ENCODE results near the gene MPHOSPH9.

The MPHOSPH9 gene

DNA sequence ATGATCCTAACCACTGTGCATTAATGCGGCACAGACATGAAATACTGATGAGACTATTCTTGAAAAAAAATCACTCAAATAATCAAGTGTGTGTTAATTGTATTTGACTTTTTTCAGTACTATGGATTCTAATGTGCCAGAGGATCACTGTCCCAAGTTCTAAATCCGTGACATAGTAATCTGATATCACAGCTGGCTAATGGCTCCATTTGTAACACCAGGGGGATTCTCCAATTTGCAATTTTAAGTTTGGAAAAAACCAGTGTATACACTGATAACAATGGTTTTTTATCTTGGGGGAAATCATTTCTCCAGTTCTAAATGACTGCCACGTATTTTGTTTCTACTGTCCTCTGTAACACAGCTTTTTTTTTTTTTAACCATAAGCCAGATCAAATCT lies 33.0 kb downstream of the MPHOSPH9 start:
- in situ Hi-C loops (cut with HindIII; ENCODE audit: low sequenced_read_pairs): no loop called here
- DNase-seq (ENCODE audit: low read depth): no peak
- TF ChIP-seq, protein P1, sequence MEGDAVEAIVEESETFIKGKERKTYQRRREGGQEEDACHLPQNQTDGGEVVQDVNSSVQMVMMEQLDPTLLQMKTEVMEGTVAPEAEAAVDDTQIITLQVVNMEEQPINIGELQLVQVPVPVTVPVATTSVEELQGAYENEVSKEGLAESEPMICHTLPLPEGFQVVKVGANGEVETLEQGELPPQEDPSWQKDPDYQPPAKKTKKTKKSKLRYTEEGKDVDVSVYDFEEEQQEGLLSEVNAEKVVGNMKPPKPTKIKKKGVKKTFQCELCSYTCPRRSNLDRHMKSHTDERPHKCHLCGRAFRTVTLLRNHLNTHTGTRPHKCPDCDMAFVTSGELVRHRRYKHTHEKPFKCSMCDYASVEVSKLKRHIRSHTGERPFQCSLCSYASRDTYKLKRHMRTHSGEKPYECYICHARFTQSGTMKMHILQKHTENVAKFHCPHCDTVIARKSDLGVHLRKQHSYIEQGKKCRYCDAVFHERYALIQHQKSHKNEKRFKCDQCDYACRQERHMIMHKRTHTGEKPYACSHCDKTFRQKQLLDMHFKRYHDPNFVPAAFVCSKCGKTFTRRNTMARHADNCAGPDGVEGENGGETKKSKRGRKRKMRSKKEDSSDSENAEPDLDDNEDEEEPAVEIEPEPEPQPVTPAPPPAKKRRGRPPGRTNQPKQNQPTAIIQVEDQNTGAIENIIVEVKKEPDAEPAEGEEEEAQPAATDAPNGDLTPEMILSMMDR (IDR thresholded peaks at IDR 0.05; ENCODE audit: low read depth, low read length, missing control alignments): no peak
- no peak overlapping the region for H3K4me3 ChIP-seq (ENCODE audit: low read depth, low read length)

DNA sequence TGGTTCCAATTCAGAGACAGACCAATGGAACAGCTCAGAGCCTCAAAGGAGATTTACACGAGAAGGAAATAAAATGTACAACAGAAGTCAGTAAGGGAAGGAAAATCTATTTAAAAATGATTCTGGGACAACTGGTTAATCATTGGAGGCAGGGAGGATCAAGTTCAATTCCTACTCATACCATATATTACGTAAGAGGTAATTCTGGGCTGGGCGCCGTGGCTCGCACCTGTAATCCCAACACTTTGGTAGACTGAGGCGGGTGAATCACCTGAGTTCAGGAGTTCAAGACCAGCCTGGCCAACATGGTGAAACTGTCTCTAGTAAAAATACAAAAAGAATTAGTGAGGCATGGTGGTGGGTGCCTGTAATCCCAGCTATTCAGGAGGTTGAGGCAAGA lies 45.3 kb downstream of the MPHOSPH9 start:
- TF ChIP-seq, protein P1 (IDR thresholded peaks at IDR 0.05; ENCODE audit: low read depth, low read length, missing control alignments): no peak

DNA sequence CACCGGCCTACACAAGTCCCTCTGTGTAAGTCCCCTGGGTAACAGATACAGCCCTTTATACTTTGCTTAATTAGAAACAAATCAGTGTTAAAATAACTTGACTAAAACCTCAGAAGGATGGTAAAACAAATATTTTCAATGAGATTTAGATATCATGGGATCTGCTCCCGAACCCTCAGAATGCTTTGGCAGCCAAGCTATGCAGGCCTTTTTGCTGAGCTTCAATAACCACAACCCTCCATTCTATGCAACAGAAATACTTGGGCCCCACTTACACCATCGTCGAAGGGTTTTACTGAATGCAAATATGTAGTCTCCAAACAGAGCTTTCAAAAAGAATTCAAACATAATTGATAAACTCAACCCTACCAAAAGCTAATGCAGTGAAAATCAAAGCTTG lies 52.8 kb downstream of the MPHOSPH9 start:
- H3K4me3 ChIP-seq (ENCODE audit: low read depth, low read length): no peak overlapping the region
- no peak for DNase-seq (ENCODE audit: low read depth)
- TF ChIP-seq, protein P1 (IDR thresholded peaks at IDR 0.05; ENCODE audit: low read depth, low read length, missing control alignments): no peak
- in situ Hi-C loops (cut with HindIII; ENCODE audit: low sequenced_read_pairs): no loop called here

More for the DNA sequence above, 45.3 kb downstream of the MPHOSPH9 start:
- DNase-seq (ENCODE audit: low read depth): no peak
- no peak overlapping the region for H3K4me3 ChIP-seq (ENCODE audit: low read depth, low read length)
- in situ Hi-C loops (cut with HindIII; ENCODE audit: low sequenced_read_pairs): no loop called here

DNA sequence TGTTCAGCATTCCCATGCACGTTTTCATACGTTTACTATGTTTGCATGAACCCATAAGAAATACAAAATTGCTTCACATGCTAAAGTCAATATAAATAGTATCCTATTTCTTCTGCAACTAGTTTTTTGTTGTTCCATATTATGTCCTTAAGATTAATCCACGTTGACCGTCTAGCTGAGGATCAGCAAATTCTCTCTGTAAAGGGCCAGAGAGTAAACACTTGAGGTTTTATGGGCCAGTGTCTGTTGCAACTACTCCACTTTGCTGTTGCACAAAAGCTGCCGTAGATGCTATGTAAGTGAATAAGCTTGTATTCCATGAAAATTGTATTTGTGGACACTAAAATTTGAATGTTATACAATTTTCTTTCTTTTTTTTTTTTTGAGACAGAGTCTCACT lies 61.0 kb downstream of the MPHOSPH9 start:
- no peak for DNase-seq (ENCODE audit: low read depth)
- in situ Hi-C loops (cut with HindIII; ENCODE audit: low sequenced_read_pairs): no loop called here
- TF ChIP-seq, protein P1 (IDR thresholded peaks at IDR 0.05; ENCODE audit: low read depth, low read length, missing control alignments): no peak
- no peak overlapping the region for H3K4me3 ChIP-seq (ENCODE audit: low read depth, low read length)

DNA sequence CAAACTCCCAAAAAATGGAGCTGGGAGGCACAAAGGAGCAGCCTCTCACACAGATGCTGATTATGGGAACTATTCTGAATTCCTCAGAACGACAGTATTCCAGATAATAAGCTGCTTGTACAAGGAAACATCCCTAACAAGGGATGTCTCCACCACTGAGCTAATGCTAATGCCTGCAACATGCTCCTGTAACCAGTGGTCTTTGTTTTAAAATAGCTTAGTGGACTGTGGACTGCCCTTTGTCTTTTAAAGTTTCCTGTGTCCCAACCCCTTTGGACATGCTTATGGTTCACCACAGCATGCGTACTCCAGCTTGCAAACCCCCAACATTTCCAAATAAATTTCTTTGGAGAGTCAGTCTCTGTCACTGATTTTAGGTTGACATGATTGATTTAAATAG lies 65.6 kb downstream of the MPHOSPH9 start:
- H3K4me3 ChIP-seq (ENCODE audit: low read depth, low read length): no peak overlapping the region
- TF ChIP-seq, protein P1 (IDR thresholded peaks at IDR 0.05; ENCODE audit: low read depth, low read length, missing control alignments): no peak
- in situ Hi-C loops (cut with HindIII; ENCODE audit: low sequenced_read_pairs): no loop called here
- no peak for DNase-seq (ENCODE audit: low read depth)

DNA sequence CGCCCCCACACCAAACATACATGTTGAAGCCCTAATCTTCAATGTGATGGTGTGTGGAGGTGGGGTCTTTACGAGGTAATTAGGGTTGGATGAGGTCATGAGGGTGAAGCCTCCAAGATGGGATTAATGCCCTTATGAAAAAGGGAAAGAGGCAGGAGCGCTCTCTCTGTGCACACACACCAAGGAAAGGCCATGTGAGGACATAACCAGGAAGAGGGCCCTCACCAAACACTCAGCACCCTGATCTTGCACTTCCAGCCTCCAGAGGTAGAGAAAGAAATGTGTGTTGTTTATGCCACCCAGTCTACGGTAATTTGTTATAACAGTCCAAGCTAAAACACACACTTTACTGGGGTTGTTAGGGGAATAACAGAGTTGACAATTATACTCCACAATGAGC lies 67.4 kb downstream of the MPHOSPH9 start:
- TF ChIP-seq, protein P1 (IDR thresholded peaks at IDR 0.05; ENCODE audit: low read depth, low read length, missing control alignments): no peak
- DNase-seq (ENCODE audit: low read depth): no peak
- in situ Hi-C loops (cut with HindIII; ENCODE audit: low sequenced_read_pairs): no loop called here
- H3K4me3 ChIP-seq (ENCODE audit: low read depth, low read length): no peak overlapping the region
